ENCODE data around the gene CAMKV.

DNA sequence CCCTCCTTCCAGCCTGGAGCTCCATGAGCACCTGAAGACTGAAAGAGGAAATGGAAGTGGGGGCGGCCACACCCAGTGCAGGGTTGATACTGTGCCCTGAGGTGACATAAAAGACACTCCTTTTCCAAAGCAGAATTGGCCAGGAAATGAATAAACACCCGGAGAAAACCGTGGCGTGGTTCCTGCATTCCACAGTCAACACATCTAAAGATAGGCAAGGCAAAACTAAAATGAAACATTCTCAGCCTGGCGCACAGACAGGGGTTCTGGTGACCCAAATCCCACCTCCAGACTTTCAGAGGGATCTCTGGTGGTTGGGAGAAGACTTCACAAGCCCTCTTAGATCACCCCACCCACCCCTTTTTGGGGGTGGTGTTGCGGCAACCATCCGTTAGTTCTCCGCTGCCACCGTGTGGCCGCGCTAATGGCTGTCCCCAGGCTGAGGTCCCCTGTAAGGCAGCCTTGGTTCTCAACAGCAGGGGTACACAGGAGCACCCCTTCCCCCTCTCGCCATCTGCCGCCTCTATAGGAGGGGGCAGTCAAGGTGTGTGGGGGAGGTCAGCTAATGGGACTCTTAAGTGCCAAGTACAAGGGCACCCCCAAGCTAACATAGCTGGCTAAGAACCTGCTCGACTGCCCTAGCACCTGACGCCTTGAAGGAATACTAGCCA, 36.5 kb upstream of the CAMKV start:
- TF ChIP-seq, protein P1, sequence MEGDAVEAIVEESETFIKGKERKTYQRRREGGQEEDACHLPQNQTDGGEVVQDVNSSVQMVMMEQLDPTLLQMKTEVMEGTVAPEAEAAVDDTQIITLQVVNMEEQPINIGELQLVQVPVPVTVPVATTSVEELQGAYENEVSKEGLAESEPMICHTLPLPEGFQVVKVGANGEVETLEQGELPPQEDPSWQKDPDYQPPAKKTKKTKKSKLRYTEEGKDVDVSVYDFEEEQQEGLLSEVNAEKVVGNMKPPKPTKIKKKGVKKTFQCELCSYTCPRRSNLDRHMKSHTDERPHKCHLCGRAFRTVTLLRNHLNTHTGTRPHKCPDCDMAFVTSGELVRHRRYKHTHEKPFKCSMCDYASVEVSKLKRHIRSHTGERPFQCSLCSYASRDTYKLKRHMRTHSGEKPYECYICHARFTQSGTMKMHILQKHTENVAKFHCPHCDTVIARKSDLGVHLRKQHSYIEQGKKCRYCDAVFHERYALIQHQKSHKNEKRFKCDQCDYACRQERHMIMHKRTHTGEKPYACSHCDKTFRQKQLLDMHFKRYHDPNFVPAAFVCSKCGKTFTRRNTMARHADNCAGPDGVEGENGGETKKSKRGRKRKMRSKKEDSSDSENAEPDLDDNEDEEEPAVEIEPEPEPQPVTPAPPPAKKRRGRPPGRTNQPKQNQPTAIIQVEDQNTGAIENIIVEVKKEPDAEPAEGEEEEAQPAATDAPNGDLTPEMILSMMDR (IDR thresholded peaks at IDR 0.05), result peak; percentile 38
- TF ChIP-seq RFX5 (IDR thresholded peaks at IDR 0.05; ENCODE audit: low read length) (no peak), EZH2phosphoT487 (IDR thresholded peaks at IDR 0.05; ENCODE audit: borderline replicate concordance, low read depth) (no peak), JUND (IDR thresholded peaks at IDR 0.05) (no peak), YY1 (IDR thresholded peaks at IDR 0.05; ENCODE audit: low read depth) (no peak), TAF1 (IDR thresholded peaks at IDR 0.05; ENCODE audit: borderline replicate concordance, low read depth, low read length) (no peak), GABPA (IDR thresholded peaks at IDR 0.05; ENCODE audit: low read depth) (no peak), SIN3A (IDR thresholded peaks at IDR 0.05; ENCODE audit: borderline replicate concordance, low read depth, low read length) (no peak), POLR2AphosphoS5 (IDR thresholded peaks at IDR 0.05; ENCODE audit: low read depth, low read length) (no peak), RAD21 (IDR thresholded peaks at IDR 0.05; ENCODE audit: low read length) (peak; percentile 62), FOXM1 (IDR thresholded peaks at IDR 0.05; ENCODE audit: low read depth) (no peak)
- TF ChIP-seq, protein P2, sequence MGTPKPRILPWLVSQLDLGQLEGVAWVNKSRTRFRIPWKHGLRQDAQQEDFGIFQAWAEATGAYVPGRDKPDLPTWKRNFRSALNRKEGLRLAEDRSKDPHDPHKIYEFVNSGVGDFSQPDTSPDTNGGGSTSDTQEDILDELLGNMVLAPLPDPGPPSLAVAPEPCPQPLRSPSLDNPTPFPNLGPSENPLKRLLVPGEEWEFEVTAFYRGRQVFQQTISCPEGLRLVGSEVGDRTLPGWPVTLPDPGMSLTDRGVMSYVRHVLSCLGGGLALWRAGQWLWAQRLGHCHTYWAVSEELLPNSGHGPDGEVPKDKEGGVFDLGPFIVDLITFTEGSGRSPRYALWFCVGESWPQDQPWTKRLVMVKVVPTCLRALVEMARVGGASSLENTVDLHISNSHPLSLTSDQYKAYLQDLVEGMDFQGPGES (IDR thresholded peaks at IDR 0.05; ENCODE audit: low read depth, low read length), result no peak
- TF ChIP-seq, protein P3, sequence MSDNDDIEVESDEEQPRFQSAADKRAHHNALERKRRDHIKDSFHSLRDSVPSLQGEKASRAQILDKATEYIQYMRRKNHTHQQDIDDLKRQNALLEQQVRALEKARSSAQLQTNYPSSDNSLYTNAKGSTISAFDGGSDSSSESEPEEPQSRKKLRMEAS (IDR thresholded peaks at IDR 0.05; ENCODE audit: low read depth), result no peak
- TF ChIP-seq, protein P4, sequence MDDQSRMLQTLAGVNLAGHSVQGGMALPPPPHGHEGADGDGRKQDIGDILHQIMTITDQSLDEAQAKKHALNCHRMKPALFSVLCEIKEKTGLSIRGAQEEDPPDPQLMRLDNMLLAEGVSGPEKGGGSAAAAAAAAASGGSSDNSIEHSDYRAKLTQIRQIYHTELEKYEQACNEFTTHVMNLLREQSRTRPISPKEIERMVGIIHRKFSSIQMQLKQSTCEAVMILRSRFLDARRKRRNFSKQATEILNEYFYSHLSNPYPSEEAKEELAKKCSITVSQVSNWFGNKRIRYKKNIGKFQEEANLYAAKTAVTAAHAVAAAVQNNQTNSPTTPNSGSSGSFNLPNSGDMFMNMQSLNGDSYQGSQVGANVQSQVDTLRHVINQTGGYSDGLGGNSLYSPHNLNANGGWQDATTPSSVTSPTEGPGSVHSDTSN (IDR thresholded peaks at IDR 0.05), result no peak
